Osteoblast (primary cell): ENCODE data around the gene FHIT. TPM values are rescaled to one million over a fixed set of nuclear protein-coding genes. Genes with fewer than 3 reads are reported as not detected.

Experiments
- DNase-seq: peaks from one replicate; pipeline ENCODE4 v3.0.0; 2011; ENCODE audit warnings: low spot score, mixed read lengths; ENCODE audit not compliant: insufficient read length; ENCODE audit errors: missing footprints
- H2AFZ ChIP-seq: 2 replicates; pipeline ENCODE4 v1.6.0; 2011; ENCODE audit warnings: mild to moderate bottlenecking, low read length
- H3K27ac ChIP-seq: 2 replicates; pipeline ENCODE4 v1.5.1; 2011; ENCODE audit warnings: mild to moderate bottlenecking, low read depth, low read length, moderate library complexity
- H3K27me3 ChIP-seq: 2 replicates; pipeline ENCODE4 v1.6.0; 2012; ENCODE audit warnings: mild to moderate bottlenecking, control low read depth, inconsistent platforms, low read length, moderate library complexity; ENCODE audit not compliant: insufficient read depth
- H3K36me3 ChIP-seq: 2 replicates; pipeline ENCODE4 v1.5.1; 2011; ENCODE audit warnings: mild to moderate bottlenecking, low read length, control low read depth, moderate library complexity; ENCODE audit not compliant: insufficient read depth
- H3K4me1 ChIP-seq: 2 replicates; pipeline ENCODE4 v1.5.1; 2011; ENCODE audit warnings: mild to moderate bottlenecking, low read length, control low read depth, moderate library complexity; ENCODE audit not compliant: insufficient read depth
- H3K4me2 ChIP-seq: 2 replicates; pipeline ENCODE4 v1.6.0; 2011; ENCODE audit warnings: mild to moderate bottlenecking, low read length; ENCODE audit not compliant: insufficient read depth
- H3K4me3 ChIP-seq: fragments of 200-600 bp; sonication (generic); 3 replicates; pipeline ENCODE4 v1.5.1; 2012; ENCODE audit warnings: mild to moderate bottlenecking, low read length, inconsistent platforms; ENCODE audit not compliant: insufficient read depth
- H3K79me2 ChIP-seq: 2 replicates; pipeline ENCODE4 v1.6.0; 2012; ENCODE audit warnings: mild to moderate bottlenecking, low read length, control low read depth, inconsistent platforms; ENCODE audit not compliant: insufficient read depth
- H3K9me3 ChIP-seq: 2 replicates; pipeline ENCODE4 v1.5.1; 2011; ENCODE audit warnings: low read depth, low read length, control low read depth
- H4K20me1 ChIP-seq: 2 replicates; pipeline ENCODE4 v1.6.0; 2012; ENCODE audit warnings: mild to moderate bottlenecking, low read length, control low read depth; ENCODE audit not compliant: insufficient read depth
- total RNA-seq: library from RNA; depleted of rRNA; stranded (reverse); fragments of >200 nt; gene quantifications from 2 replicates; pipeline ENCODE4 v1.2.3, GENCODE V29; 2012
- TF ChIP-seq, protein P1 (sequence below): IDR thresholded peaks from 2 replicates; pipeline ENCODE4 v1.5.1; 2011; ENCODE audit warnings: mild to moderate bottlenecking, low read depth, low read length, moderate library complexity; ENCODE audit errors: extremely low read depth

FHIT gene
- total RNA-seq, 1 donor: 3.3 TPM

- H4K20me1 ChIP-seq: no peaks in the 10 kb centered on the region
- TF ChIP-seq, protein P1, sequence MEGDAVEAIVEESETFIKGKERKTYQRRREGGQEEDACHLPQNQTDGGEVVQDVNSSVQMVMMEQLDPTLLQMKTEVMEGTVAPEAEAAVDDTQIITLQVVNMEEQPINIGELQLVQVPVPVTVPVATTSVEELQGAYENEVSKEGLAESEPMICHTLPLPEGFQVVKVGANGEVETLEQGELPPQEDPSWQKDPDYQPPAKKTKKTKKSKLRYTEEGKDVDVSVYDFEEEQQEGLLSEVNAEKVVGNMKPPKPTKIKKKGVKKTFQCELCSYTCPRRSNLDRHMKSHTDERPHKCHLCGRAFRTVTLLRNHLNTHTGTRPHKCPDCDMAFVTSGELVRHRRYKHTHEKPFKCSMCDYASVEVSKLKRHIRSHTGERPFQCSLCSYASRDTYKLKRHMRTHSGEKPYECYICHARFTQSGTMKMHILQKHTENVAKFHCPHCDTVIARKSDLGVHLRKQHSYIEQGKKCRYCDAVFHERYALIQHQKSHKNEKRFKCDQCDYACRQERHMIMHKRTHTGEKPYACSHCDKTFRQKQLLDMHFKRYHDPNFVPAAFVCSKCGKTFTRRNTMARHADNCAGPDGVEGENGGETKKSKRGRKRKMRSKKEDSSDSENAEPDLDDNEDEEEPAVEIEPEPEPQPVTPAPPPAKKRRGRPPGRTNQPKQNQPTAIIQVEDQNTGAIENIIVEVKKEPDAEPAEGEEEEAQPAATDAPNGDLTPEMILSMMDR: no peak
- no peaks in the 10 kb centered on the region for H3K36me3 ChIP-seq
- DNase-seq: no peak
- no peak overlapping the region for H3K27ac ChIP-seq
- no peaks in the 10 kb centered on the region for H3K79me2 ChIP-seq
- no peaks in the 10 kb centered on the region for H3K4me1 ChIP-seq
- no peak overlapping the region for H3K4me2 ChIP-seq
- no peaks in the 10 kb centered on the region for H3K27me3 ChIP-seq
- H2AFZ ChIP-seq: no peak overlapping the region
- no peak overlapping the region for H3K4me3 ChIP-seq
- no peaks in the 10 kb centered on the region for H3K9me3 ChIP-seq
Observed at GRCh38 chr3:60504827-60505457, 746.3 kb downstream of the FHIT start.

DNA sequence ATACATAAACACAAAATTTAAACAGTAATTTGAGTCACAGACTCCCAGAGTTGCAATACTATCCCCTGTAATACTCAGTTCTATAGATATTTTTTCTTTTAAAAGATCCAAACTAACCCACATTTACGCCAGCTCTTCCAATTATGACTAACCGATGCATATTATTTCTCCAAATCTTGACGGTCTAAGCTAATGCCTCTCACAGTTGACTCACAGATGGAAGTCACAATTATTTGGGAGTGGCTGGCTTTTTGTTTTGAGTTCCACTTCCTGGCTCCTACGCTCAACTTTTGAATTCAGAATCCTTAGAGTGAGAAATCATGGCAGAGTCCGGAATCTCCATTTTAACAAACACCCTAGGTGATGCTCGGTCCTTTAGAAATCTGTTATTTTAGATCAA, 749.9 kb downstream of the FHIT start:
- no peaks in the 10 kb centered on the region for H3K4me1 ChIP-seq
- no peak overlapping the region for H3K4me3 ChIP-seq
- H3K27ac ChIP-seq: no peak overlapping the region
- DNase-seq: no peak
- H3K27me3 ChIP-seq: no peaks in the 10 kb centered on the region
- H3K36me3 ChIP-seq: no peaks in the 10 kb centered on the region
- no peaks in the 10 kb centered on the region for H4K20me1 ChIP-seq
- H3K79me2 ChIP-seq: no peaks in the 10 kb centered on the region
- no peaks in the 10 kb centered on the region for H3K9me3 ChIP-seq
- no peak overlapping the region for H2AFZ ChIP-seq
- H3K4me2 ChIP-seq: no peak overlapping the region
- TF ChIP-seq, protein P1: no peak

DNA sequence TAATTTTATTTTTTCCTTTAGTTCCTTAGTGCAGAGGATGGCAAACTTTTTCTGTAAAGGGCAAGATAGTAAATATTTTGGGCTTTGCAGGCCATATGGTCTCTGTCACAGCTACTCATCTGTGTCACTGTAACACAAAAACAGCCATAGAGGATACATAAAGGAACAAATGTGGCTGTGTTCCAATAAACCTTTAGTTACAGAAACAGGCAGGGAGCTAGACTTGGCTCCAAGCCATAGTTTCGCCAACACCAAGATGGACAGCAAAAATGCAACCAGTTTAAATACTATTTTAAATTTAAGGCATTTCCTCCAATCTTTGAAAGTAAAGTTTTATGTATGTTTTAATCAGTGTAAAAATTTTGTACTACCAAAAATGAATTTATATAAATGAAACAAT, 753.4 kb downstream of the FHIT start:
- no peaks in the 10 kb centered on the region for H3K79me2 ChIP-seq
- no peaks in the 10 kb centered on the region for H3K36me3 ChIP-seq
- no peaks in the 10 kb centered on the region for H4K20me1 ChIP-seq
- DNase-seq: no peak
- H3K4me3 ChIP-seq: no peak overlapping the region
- no peaks in the 10 kb centered on the region for H3K9me3 ChIP-seq
- no peak overlapping the region for H3K4me2 ChIP-seq
- TF ChIP-seq, protein P1: no peak
- no peaks in the 10 kb centered on the region for H3K27me3 ChIP-seq
- no peak overlapping the region for H3K27ac ChIP-seq
- no peaks in the 10 kb centered on the region for H3K4me1 ChIP-seq
- no peak overlapping the region for H2AFZ ChIP-seq

- Histone ChIP-seq H2AFZ (no peak overlapping the region), H3K27me3 (no peaks in the 10 kb centered on the region), H3K4me1 (no peaks in the 10 kb centered on the region), H3K9me3 (no peaks in the 10 kb centered on the region), H3K4me2 (no peak overlapping the region), H3K79me2 (no peaks in the 10 kb centered on the region), H3K36me3 (no peaks in the 10 kb centered on the region), H3K27ac (no peak overlapping the region), H3K4me3 (no peak overlapping the region), H4K20me1 (no peaks in the 10 kb centered on the region)
- no peak for DNase-seq
- TF ChIP-seq, protein P1: no peak
Observed at GRCh38 chr3:60490992-60491391, 760.3 kb downstream of the FHIT start.
